ENCODE results near the gene PKP1.

- TF ChIP-seq, protein P1, sequence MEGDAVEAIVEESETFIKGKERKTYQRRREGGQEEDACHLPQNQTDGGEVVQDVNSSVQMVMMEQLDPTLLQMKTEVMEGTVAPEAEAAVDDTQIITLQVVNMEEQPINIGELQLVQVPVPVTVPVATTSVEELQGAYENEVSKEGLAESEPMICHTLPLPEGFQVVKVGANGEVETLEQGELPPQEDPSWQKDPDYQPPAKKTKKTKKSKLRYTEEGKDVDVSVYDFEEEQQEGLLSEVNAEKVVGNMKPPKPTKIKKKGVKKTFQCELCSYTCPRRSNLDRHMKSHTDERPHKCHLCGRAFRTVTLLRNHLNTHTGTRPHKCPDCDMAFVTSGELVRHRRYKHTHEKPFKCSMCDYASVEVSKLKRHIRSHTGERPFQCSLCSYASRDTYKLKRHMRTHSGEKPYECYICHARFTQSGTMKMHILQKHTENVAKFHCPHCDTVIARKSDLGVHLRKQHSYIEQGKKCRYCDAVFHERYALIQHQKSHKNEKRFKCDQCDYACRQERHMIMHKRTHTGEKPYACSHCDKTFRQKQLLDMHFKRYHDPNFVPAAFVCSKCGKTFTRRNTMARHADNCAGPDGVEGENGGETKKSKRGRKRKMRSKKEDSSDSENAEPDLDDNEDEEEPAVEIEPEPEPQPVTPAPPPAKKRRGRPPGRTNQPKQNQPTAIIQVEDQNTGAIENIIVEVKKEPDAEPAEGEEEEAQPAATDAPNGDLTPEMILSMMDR (conservative IDR thresholded peaks at IDR 0.05), result no peak
- TF ChIP-seq ZFX (IDR thresholded peaks at IDR 0.05), result no peak
Observed at GRCh38 chr1:201270616-201271390, 12.5 kb upstream of the PKP1 start.

All from C4-2B (cell line).